Vagina (tissue), 2 donors: ENCODE results near the gene LRRC4. TPM values are rescaled to one million over a fixed set of nuclear protein-coding genes. Genes with fewer than 3 reads are reported as not detected.

Experiments used
- DNase-seq, 2 donors: peaks; one replicate each; pipeline ENCODE4 v3.0.0-alpha.2; 2017; ENCODE audit errors: extremely low spot score in 2 of 2
- H3K27ac ChIP-seq: fragments of 200-600 bp; sonication (generic); one replicate; pipeline ENCODE4 v1.5.1; 2019
- H3K27me3 ChIP-seq: fragments of 200-600 bp; sonication (generic); one replicate; pipeline ENCODE4 v1.5.1; 2019
- H3K36me3 ChIP-seq, 2 donors: fragments of 200-600 bp; sonication (generic); one replicate each; pipeline ENCODE4 v1.5.1; 2017 to 2019
- H3K4me1 ChIP-seq: fragments of 200-600 bp; sonication (generic); one replicate; pipeline ENCODE4 v1.5.1; 2019
- H3K4me3 ChIP-seq, 2 donors: fragments of 200-600 bp; sonication (generic); 1 replicate in 1 of 2; 2 replicates in 1 of 2; pipeline ENCODE4 v1.5.1; 2016 to 2019
- H3K9me3 ChIP-seq: fragments of 200-600 bp; sonication (generic); one replicate; pipeline ENCODE4 v1.5.1; 2019
- POLR2A ChIP-seq, 2 donors: fragments of 450-650 bp; IDR thresholded peaks; one replicate each; pipeline ENCODE4 v1.6.1; 2017; ENCODE audit warnings: antibody characterized with exemption in 2 of 2, mild to moderate bottlenecking in 2 of 2, moderate library complexity in 2 of 2
- POLR2AphosphoS5 ChIP-seq, 2 donors: sonication (generic); formaldehyde crosslinking; IDR thresholded peaks; one replicate each; pipeline ENCODE4 v1.9.0; 2017; ENCODE audit warnings: antibody characterized with exemption in 2 of 2, mild to moderate bottlenecking in 2 of 2, low read depth in 1 of 2; ENCODE audit not compliant: insufficient read depth in 1 of 2
- intact Hi-C: fragments of 100-400 bp; cut with DNase I; formaldehyde crosslinking; loops from one replicate; pipeline ENCODE4 v1.15.1; 2023
- total RNA-seq: library from RNA; depleted of rRNA; stranded (reverse); fragments of >200 nt; gene quantifications from one replicate; pipeline ENCODE4 v1.2.3, GENCODE V29; 2016
- TF ChIP-seq, protein P1 (sequence below), 3 experiments: fragments of 450-650 bp in 2 of 3; fragments of 200-600 bp in 1 of 3; sonication (generic) in 1 of 3; IDR thresholded peaks; one replicate each; pipeline ENCODE4 v1.5.1; 2017 to 2019; ENCODE audit warnings: antibody characterized with exemption in 3 of 3, mild to moderate bottlenecking in 2 of 3, moderate library complexity in 2 of 3

LRRC4 gene
- total RNA-seq, 1 donor from 2014 or later, result 6.1 TPM

DNA sequence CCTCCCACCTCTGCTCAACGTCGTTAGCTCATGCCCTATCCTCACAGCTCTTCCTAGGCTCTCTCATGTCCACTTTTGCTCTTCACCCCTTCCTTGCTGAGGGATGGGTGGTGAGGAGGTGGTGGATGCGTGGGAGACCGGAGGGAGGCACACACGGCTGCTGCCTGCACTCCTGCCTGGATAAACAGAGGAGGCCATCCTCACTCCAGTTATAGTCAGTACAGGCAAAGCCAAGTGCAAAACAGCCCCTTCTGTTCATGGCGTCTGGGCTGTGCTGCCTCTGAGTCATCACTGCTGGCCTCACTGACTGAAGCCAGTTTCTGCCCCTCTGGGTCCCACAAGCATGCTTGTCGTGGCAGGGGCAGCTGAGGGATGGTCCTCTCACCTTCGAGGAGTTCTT is 31.9 kb upstream of the LRRC4 start:
- Histone ChIP-seq H3K36me3 (no peaks in the 10 kb centered on the region), H3K4me3 (no peak overlapping the region), H3K27ac (no peak overlapping the region), H3K9me3 (no peaks in the 10 kb centered on the region), H3K4me1 (no peaks in the 10 kb centered on the region), H3K27me3 (no peaks in the 10 kb centered on the region)
- intact Hi-C loops, result no loop called here
- no peak for DNase-seq
- TF ChIP-seq POLR2A (IDR thresholded peaks at IDR 0.05), result no peak
- TF ChIP-seq POLR2AphosphoS5 (IDR thresholded peaks at IDR 0.05; ENCODE audit: insufficient read depth in 1 of 2, low read depth in 1 of 2), result no peak
- TF ChIP-seq, protein P1, sequence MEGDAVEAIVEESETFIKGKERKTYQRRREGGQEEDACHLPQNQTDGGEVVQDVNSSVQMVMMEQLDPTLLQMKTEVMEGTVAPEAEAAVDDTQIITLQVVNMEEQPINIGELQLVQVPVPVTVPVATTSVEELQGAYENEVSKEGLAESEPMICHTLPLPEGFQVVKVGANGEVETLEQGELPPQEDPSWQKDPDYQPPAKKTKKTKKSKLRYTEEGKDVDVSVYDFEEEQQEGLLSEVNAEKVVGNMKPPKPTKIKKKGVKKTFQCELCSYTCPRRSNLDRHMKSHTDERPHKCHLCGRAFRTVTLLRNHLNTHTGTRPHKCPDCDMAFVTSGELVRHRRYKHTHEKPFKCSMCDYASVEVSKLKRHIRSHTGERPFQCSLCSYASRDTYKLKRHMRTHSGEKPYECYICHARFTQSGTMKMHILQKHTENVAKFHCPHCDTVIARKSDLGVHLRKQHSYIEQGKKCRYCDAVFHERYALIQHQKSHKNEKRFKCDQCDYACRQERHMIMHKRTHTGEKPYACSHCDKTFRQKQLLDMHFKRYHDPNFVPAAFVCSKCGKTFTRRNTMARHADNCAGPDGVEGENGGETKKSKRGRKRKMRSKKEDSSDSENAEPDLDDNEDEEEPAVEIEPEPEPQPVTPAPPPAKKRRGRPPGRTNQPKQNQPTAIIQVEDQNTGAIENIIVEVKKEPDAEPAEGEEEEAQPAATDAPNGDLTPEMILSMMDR (IDR thresholded peaks at IDR 0.05), result no peak

GRCh38 chr7:128060018-128060417 is 28.8 kb upstream of the LRRC4 start:
- Histone ChIP-seq H3K4me3 (no peak overlapping the region), H3K36me3 (no peaks in the 10 kb centered on the region), H3K27ac (no peak overlapping the region), H3K4me1 (no peaks in the 10 kb centered on the region), H3K27me3 (no peaks in the 10 kb centered on the region), H3K9me3 (no peaks in the 10 kb centered on the region)
- TF ChIP-seq, protein P1 (IDR thresholded peaks at IDR 0.05), result no peak
- TF ChIP-seq POLR2A (IDR thresholded peaks at IDR 0.05) (no peak), POLR2AphosphoS5 (IDR thresholded peaks at IDR 0.05; ENCODE audit: insufficient read depth in 1 of 2, low read depth in 1 of 2) (no peak)
- no peak for DNase-seq
- intact Hi-C loops, result no loop called here

DNA sequence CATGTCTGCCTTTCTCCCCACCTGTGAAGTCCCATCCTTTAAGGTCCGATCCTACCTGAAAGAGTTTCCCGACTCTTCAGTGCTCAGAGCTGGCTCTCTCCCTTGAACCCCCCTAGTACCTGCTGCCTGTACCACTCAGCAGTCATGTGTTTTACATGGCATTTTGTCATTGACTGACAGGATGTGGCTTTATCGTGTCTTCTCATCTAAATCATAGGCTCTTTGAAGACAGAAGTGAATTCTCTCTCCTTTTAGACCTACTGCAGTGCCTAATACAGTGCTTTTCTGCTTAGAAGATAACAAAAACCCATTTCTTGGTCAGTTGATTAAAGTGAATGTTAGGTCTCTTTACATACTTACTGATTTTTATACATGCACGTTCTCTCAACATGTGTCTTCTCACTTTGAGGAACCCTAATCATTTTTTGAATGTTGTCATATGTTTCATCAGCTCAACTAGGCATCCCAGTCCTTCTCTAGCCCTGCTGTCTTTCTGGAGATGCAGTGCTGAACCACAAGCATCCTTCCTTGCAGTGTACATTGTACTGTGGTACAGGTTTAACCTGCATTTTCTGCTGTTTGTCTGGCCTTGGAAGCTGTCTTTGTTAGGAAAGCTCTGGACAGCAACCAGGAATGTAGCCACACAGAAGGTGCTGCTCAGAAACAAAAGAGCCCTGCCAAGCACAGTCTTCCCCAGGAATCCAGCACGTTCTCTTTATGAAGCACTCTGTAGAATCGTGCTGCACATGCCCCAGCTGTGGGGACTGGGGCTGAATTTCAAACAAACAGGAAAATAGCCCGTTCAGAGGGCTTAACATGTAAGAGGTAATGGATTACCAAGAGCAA is 28.1 kb upstream of the LRRC4 start:
- Histone ChIP-seq H3K27ac (no peak overlapping the region), H3K4me3 (no peak overlapping the region), H3K9me3 (no peaks in the 10 kb centered on the region), H3K4me1 (no peaks in the 10 kb centered on the region), H3K27me3 (no peaks in the 10 kb centered on the region), H3K36me3 (no peaks in the 10 kb centered on the region)
- TF ChIP-seq POLR2A (IDR thresholded peaks at IDR 0.05) (no peak), POLR2AphosphoS5 (IDR thresholded peaks at IDR 0.05; ENCODE audit: insufficient read depth in 1 of 2, low read depth in 1 of 2) (no peak)
- TF ChIP-seq, protein P1 (IDR thresholded peaks at IDR 0.05), result no peak
- DNase-seq, result no peak
- intact Hi-C loops, result no loop called here

DNA sequence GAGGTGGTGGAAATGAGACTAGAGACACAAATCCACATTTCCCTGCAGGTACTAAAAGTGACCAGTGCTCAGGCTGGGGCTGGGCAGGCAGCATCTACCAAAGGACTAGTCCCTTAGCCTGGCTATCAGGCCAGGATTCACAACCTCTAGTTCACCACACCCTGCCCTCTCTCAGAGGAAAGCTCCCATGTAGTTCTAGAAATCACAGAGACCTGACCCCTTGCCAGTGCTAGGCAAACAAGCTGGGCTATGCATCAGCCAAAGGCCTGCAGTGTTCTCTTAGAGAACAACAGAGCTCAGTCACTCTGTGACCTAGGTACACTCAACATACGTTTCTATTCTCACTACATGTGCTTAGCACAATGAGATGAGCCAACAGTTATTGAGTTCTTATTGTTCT is 26.7 kb upstream of the LRRC4 start:
- Histone ChIP-seq H3K4me1 (no peaks in the 10 kb centered on the region), H3K9me3 (no peaks in the 10 kb centered on the region), H3K4me3 (no peak overlapping the region), H3K27ac (no peak overlapping the region), H3K36me3 (no peaks in the 10 kb centered on the region), H3K27me3 (no peaks in the 10 kb centered on the region)
- intact Hi-C loops, result no loop called here
- DNase-seq, result no peak
- TF ChIP-seq, protein P1 (IDR thresholded peaks at IDR 0.05), result no peak
- no peak for TF ChIP-seq POLR2AphosphoS5 (IDR thresholded peaks at IDR 0.05; ENCODE audit: insufficient read depth in 1 of 2, low read depth in 1 of 2)
- no peak for TF ChIP-seq POLR2A (IDR thresholded peaks at IDR 0.05)

- DNase-seq, result no peak
- Histone ChIP-seq H3K4me3 (no peak overlapping the region), H3K36me3 (no peaks in the 10 kb centered on the region), H3K27ac (no peak overlapping the region), H3K4me1 (no peaks in the 10 kb centered on the region), H3K27me3 (no peaks in the 10 kb centered on the region), H3K9me3 (no peaks in the 10 kb centered on the region)
- intact Hi-C loops, result no loop called here
- TF ChIP-seq POLR2AphosphoS5 (IDR thresholded peaks at IDR 0.05; ENCODE audit: insufficient read depth in 1 of 2, low read depth in 1 of 2) (no peak), POLR2A (IDR thresholded peaks at IDR 0.05) (no peak)
- TF ChIP-seq, protein P1 (IDR thresholded peaks at IDR 0.05), result no peak
Observed at GRCh38 chr7:128056901-128057300, 25.7 kb upstream of the LRRC4 start.
